NCI-H2196 (cell line): ENCODE results near the gene CYFIP1.

ENCODE experiments used
- DNase-seq: peaks from one replicate; lab custom pipeline; 2025; ENCODE audit not compliant: unreplicated experiment; lab: John Stamatoyannopoulos, UW

The CYFIP1 gene

DNA sequence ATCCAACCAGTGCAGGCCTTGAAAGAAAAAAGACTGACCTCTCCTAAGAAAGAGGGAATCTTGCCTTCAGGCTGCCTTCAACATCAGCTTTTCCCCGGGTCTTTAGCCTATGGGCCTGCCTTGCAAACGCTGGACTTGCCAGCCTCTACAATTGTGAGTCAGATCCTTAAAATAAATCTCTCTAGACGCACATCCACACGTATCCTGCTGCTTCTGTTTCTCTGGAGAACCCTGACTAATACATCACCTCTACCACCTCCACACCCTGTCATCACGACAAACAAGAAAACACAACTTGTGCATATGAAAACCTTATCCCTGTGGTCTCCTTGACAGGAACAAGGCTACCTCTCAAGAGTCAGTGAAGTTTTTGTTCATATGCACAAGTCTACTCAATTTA is 11.8 kb downstream of the CYFIP1 start:
- DNase-seq: no peak

DNA sequence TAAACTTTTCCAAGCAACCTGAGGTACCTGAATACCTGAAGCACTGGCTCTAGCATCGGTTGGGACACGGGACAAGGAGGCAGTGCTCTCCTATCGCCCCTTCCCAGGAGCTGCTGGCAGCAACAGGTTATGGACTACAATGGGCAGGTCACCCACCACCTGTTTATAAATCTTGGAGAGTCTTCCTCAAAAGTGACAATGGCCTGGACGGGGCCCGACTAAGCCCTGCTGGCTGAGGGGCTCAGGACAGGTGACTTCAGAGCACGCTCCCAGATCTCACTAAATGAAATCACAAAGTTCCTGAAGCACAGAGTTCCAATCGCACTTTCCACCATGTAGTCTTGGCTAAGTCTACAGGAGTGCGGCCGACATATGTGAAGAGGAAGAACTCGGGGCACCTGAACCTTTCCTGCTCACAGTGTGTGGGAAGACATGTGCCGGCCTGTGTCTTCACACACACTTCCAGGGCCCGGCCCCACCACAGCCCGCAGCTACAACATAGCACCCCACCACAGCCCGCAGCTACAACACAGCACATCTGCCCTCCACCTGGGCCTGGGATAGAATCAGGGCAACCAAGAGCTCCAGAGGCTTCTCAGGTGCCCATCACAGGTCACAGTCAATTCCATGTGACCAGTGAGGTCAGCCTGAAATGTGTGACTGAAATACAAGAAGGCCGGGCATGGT is 12.9 kb downstream of the CYFIP1 start:
- DNase-seq: no peak

DNA sequence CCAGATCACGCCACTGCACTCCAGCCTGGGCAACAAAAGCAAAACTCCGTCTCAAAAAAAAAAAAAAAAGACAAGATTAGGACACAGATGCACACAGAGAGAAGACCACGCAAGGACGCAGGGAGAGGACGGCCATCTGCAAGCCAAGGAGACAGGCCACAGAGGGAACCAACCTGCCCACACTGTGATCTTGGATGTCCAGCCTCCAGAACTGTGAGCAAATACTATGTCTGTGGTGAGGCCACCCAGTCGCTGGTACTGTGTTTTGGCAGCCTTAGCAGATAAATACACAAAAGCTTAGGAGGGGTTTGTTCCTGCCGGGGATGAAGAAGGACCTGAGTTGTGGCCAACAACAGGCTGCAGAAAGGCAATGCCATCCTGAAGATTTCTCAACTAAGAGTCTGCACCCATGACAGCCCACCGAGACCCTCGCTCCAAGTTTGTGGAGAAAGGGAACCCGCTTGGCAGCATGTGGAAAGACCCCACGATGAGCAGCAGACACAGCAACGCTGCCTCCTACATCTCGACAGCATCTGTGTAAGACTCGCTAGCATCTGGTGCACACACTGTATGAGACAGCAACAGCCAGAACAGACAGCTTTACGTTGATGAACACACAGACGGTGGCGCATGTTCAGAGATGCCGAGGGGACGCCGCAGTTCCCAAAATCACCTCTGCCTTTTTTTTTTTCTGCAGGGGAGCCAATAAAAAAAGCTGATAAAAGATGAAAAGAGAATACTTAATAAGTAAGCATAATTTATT is 13.7 kb downstream of the CYFIP1 start:
- DNase-seq: no peak

DNA sequence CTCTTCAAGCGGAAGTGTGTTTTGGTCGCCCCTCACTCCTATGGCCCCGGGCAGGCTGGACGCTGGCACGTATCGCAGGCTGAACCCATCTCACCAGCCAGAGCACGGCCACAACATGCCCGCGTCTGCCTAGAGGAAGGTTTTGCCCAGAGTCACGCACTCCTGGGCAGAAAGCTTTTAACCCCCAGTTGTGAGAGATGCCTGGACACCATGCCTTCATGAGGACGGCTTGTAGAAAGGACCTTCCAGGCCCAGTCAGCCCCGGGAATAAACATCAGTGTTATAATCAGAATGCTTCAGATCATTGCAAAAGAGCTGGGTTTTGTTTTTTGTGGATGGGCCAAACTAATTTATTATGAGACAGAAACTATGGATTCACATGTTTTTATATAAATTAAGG is 16.5 kb downstream of the CYFIP1 start:
- no peak for DNase-seq

- no peak for DNase-seq
Observed at GRCh38 chr15:22962611-22963010, 17.6 kb downstream of the CYFIP1 start.

DNA sequence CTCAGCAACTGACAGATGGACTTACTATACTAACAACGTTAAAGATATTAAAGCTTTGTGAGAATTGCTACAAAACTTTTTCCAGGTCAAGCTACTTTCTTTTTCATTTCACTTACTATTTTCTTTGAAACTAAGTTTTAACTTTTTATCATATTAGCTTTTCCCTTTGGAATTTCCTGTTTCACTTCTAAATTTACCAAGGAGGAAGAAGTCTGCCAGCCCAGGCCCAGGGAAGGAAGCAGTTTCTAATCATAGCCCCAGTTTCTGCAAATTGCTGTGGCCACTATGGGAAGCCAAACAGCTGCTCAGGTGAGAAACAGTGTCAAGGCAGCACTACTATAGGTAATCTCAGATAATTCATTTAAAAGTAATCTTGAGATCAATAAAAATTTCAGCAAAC is 18.4 kb downstream of the CYFIP1 start:
- no peak for DNase-seq

DNA sequence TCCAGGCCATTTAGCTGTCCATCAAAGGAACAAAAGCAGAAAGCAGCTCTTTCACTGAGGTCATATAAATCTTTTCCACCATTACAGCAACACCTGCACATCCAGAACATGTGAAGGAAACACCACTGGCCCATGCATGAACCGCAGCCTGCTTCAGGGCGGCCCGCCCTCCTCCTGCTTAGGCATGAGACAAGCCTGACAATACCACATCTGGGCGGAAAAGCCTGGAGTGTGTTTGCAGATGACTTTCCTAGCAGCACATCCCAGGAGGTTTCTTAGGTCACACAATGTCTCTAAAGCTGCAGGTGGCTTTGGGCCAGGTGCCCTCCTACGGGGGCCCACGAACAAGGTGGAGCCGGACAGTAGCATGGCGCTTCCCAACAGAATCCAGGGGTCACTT is 19.6 kb downstream of the CYFIP1 start:
- DNase-seq: no peak

- DNase-seq: no peak
Observed at GRCh38 chr15:22960126-22960525, 20.0 kb downstream of the CYFIP1 start.

GRCh38 chr15:22959321-22960101 is 20.7 kb downstream of the CYFIP1 start:
- DNase-seq: no peak

GRCh38 chr15:22958487-22959280 is 21.5 kb downstream of the CYFIP1 start:
- no peak for DNase-seq

- no peak for DNase-seq
Observed at GRCh38 chr15:22956978-22957260, 23.2 kb downstream of the CYFIP1 start.

- DNase-seq: no peak
Observed at GRCh38 chr15:22956257-22956977, 23.8 kb downstream of the CYFIP1 start.

GRCh38 chr15:22955544-22956119 is 24.5 kb downstream of the CYFIP1 start:
- DNase-seq: no peak

DNA sequence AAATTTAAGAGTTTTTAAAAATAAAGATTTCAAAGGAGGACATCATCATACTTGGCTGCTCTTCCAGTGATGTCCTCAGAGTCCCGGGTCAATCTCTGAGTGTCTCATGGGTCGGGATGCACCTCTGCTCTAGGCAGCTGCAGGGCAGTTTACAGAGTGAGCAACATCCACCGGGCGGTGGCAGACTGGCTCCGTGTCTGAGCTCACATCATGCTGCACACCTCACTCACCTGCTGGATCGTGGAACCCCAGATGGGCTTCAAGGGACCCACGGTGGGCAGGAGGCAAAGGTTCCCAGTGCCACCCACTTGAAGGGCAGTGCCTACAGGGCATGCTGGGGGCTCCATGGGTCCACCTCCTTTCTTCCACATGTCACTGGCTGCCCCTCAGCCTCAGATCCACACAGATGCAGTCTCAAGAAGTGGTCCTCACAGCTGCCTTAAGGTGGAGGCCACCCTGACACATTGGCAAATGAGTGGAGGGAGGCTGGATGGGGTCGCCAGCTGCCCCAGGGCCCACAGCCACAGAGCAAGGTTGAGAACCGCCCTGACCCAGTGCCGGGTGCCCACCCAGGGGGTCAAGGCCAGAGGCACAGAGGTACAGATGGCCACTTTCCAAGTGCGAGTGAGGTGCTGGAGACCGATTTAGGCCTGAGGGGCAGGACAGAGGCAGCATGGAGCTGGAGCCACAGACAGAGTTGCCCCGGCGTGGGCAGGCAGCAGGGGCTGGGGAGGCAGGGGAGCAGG is 25.2 kb downstream of the CYFIP1 start:
- DNase-seq: no peak

- no peak for DNase-seq
Observed at GRCh38 chr15:22954326-22954725, 25.8 kb downstream of the CYFIP1 start.

DNA sequence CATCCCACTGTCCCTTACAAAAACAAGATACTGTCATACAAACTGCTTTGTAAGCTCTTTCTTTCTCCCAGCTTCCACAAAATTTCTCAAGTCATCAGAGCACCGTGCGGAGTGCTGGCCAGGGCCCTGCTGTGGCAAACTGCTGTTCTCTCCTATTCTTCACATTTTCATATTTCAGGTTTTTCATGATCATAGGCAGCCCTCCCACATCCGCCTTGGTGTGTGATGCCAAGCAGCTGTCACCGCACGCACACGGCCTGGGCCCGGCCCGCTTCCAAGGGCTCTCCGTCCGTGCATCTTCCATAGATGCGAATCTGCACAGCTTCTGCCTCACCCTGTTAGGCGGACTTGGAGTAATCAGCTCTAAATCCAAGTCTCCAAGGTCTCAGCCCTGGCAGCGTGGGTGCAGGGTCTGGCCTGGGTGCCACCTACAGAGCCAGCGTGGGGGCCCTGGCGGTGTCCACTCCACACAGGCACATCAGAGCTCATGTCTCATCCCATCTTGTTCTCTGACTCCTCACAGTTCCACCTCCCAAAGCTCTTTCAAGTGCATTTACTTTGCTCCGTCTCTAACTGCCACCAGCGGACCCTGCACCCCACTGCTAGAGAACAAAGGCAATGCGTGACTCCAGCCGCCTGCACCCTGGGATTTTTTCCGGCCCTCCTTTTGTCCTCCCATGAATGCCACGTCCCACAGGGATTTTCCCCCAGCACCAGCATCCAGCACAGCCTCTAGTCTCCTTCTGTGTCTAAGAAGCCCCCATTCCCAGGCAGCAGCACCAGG is 27.2 kb downstream of the CYFIP1 start:
- no peak for DNase-seq

DNA sequence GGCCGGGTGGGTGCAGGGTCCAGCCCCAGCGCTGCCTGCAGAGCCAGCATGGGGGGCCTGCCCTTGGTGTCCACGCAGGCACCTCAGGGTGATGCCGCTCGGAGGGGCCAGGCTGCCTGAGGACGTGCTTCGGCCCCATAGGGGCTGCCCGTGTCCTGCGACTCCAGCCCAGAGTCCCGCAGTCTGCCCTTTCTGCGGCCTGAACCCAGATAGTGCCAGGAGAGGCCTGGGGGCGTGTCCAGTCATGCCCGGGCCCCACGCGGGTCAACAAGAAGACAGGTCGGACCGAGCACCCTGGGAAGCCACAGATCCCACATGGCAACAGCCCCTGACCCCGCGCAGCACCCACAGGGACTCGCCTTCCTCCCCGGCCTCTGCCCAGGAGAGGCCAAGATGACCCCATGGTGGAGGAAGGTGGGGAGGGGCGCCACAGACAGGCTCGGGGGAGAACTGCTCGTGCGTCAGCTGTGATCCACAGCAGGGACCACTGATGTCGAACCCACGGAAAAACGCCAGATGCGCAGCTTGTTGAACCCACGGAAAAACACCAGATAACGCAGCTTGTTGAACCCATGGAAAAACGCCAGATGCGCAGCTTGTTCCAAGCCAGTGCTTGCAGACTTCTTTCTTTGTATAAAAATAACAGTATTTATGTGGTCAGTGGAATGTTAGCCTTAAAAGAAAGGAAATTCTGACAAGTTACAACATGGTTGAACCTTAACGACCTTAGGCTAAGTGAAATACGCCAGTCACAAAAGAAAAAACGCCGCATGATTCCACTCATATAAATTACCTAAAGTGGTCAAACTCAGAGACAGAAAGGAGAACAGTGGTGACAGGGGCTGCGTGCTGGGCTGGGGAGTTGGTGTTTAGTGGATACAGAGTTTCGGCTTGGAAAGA is 28.5 kb downstream of the CYFIP1 start:
- no peak for DNase-seq

GRCh38 chr15:22951031-22951380 is 29.2 kb downstream of the CYFIP1 start:
- no peak for DNase-seq
